Activated naive CD8-positive, alpha-beta T cell treated with anti-CD3 and anti-CD28 coated beads, Interleukin-2, amount 10 ng/mL, durations not matched to agents 7 days and 5 days (primary cell): Measurements from ENCODE around the gene RNF103. TPM values are rescaled to one million over a fixed set of nuclear protein-coding genes. Genes with fewer than 3 reads are reported as not detected.
"Not testable (repeated sequence)": the region's sequence is repeated elsewhere in the genome, so short reads cannot be mapped to it uniquely, and the experiment has no call there.

Experiments
- ATAC-seq: fragments of 150-1000 bp; cut with Tn5 transposase; one replicate; pipeline ENCODE4 v1.10.0; 2021; ENCODE audit warnings: low read depth, moderate library complexity
- POLR2A ChIA-PET: fragments of 350-600 bp; sonication (Branson Sonifier 250); formaldehyde crosslinking; loops from one replicate; lab custom pipeline; 2021; ENCODE audit warnings: antibody characterized with exemption; lab: Charles Lee
- DNase-seq: peaks from one replicate; pipeline ENCODE4 v3.0.0; 2021
- H3K27ac Mint-ChIP-seq: one replicate; pipeline ENCODE4 v1.8.0; 2022; ENCODE audit warnings: mild to moderate bottlenecking, mixed read lengths
- H3K27me3 Mint-ChIP-seq: one replicate; pipeline ENCODE4 v1.8.0; 2022; ENCODE audit warnings: mild to moderate bottlenecking, moderate library complexity, mixed read lengths
- H3K36me3 Mint-ChIP-seq: one replicate; pipeline ENCODE4 v1.8.0; 2021; ENCODE audit warnings: mild to moderate bottlenecking, mixed read lengths
- H3K4me1 Mint-ChIP-seq: one replicate; pipeline ENCODE4 v1.8.0; 2021; ENCODE audit warnings: mixed read lengths
- H3K4me3 Mint-ChIP-seq: one replicate; pipeline ENCODE4 v1.8.0; 2022; ENCODE audit warnings: mild to moderate bottlenecking, moderate library complexity, mixed read lengths
- H3K9me3 Mint-ChIP-seq: one replicate; pipeline ENCODE4 v1.8.0; 2021; ENCODE audit warnings: mixed read lengths
- total RNA-seq, 2 experiments: library from RNA; stranded (reverse); gene quantifications; one replicate each; pipeline ENCODE4 v1.2.3, GENCODE V29; 2021

The RNF103 gene
- total RNA-seq, 2 experiments from 2014 or later, result 20.1 to 20.9 TPM

- no peak for ATAC-seq
- no peak for DNase-seq
- POLR2A ChIA-PET, result no interaction called here
- peaks cover 29% of the 10 kb centered on the region for H3K4me1 Mint-ChIP-seq
- H3K27me3 Mint-ChIP-seq, result no peaks in the 10 kb centered on the region
- no peaks in the 10 kb centered on the region for H3K9me3 Mint-ChIP-seq
- H3K36me3 Mint-ChIP-seq, result peaks cover 44% of the 10 kb centered on the region
- H3K4me3 Mint-ChIP-seq, result no peak overlapping the region
- no peak overlapping the region for H3K27ac Mint-ChIP-seq
Measured at GRCh38 chr2:86617738-86618137, 5.9 kb downstream of the RNF103 start.

- no peaks in the 10 kb centered on the region for H3K9me3 Mint-ChIP-seq
- H3K27me3 Mint-ChIP-seq, result no peaks in the 10 kb centered on the region
- POLR2A ChIA-PET, result no interaction called here
- no peak overlapping the region for H3K4me3 Mint-ChIP-seq
- H3K27ac Mint-ChIP-seq, result no peak overlapping the region
- H3K36me3 Mint-ChIP-seq, result peaks cover 44% of the 10 kb centered on the region
- H3K4me1 Mint-ChIP-seq, result peaks cover 25% of the 10 kb centered on the region
- no peak for ATAC-seq
- no peak for DNase-seq
Measured at GRCh38 chr2:86617153-86617552, 6.5 kb downstream of the RNF103 start.

GRCh38 chr2:86616502-86616901 is 7.2 kb downstream of the RNF103 start:
- no peak overlapping the region for H3K27ac Mint-ChIP-seq
- DNase-seq, result no peak
- POLR2A ChIA-PET, result no interaction called here
- H3K4me1 Mint-ChIP-seq, result peaks cover 25% of the 10 kb centered on the region
- peaks cover 47% of the 10 kb centered on the region for H3K36me3 Mint-ChIP-seq
- no peak for ATAC-seq
- no peaks in the 10 kb centered on the region for H3K27me3 Mint-ChIP-seq
- no peaks in the 10 kb centered on the region for H3K9me3 Mint-ChIP-seq
- no peak overlapping the region for H3K4me3 Mint-ChIP-seq

- Mint-ChIP-seq H3K9me3 (no peaks in the 10 kb centered on the region), H3K27me3 (no peaks in the 10 kb centered on the region), H3K4me1 (peaks cover 26% of the 10 kb centered on the region), H3K36me3 (peaks cover 56% of the 10 kb centered on the region), H3K4me3 (no peak overlapping the region), H3K27ac (no peak overlapping the region)
- DNase-seq (no peak), ATAC-seq (no peak)
- POLR2A ChIA-PET, result interaction anchor here (1.0 kb wide), 1 partner anchor 13 kb away, joined by 7 read pairs; no protein-coding TSS in a partner anchor
Measured at GRCh38 chr2:86615596-86615995, 8.1 kb downstream of the RNF103 start.

GRCh38 chr2:86613515-86613914 is 10.2 kb downstream of the RNF103 start:
- Mint-ChIP-seq H3K36me3 (peaks cover 54% of the 10 kb centered on the region), H3K4me3 (no peak overlapping the region), H3K27me3 (no peaks in the 10 kb centered on the region), H3K9me3 (no peaks in the 10 kb centered on the region), H3K4me1 (peaks cover 21% of the 10 kb centered on the region), H3K27ac (no peak overlapping the region)
- ATAC-seq (no peak), DNase-seq (no peak)
- POLR2A ChIA-PET, result no interaction called here

- H3K9me3 Mint-ChIP-seq, result no peaks in the 10 kb centered on the region
- H3K36me3 Mint-ChIP-seq, result peaks cover 46% of the 10 kb centered on the region
- DNase-seq (no peak), ATAC-seq (no peak)
- no peak overlapping the region for H3K4me3 Mint-ChIP-seq
- no peaks in the 10 kb centered on the region for H3K27me3 Mint-ChIP-seq
- peaks cover 15% of the 10 kb centered on the region for H3K4me1 Mint-ChIP-seq
- H3K27ac Mint-ChIP-seq, result peak overlapping the region; percentile 7
- POLR2A ChIA-PET, result interaction anchor here (0.7 kb wide), 1 partner anchor 250 kb away, joined by 4 read pairs; no protein-coding TSS in a partner anchor
Measured at GRCh38 chr2:86610871-86611270, 12.8 kb downstream of the RNF103 start.

GRCh38 chr2:86608832-86609410 is 14.7 kb downstream of the RNF103 start:
- Mint-ChIP-seq H3K27me3 (no peaks in the 10 kb centered on the region), H3K4me3 (no peak overlapping the region), H3K27ac (no peak overlapping the region), H3K9me3 (no peaks in the 10 kb centered on the region), H3K4me1 (peaks cover 19% of the 10 kb centered on the region), H3K36me3 (peaks cover 52% of the 10 kb centered on the region)
- POLR2A ChIA-PET, result interaction anchor here (1.3 kb wide), 1 partner anchor 13 kb away, joined by 4 read pairs; no protein-coding TSS in a partner anchor
- DNase-seq (no peak), ATAC-seq (no peak)

- Mint-ChIP-seq H3K4me3 (no peak overlapping the region), H3K27ac (no peak overlapping the region), H3K4me1 (peaks cover 8% of the 10 kb centered on the region), H3K27me3 (no peaks in the 10 kb centered on the region), H3K9me3 (peaks cover 1% of the 10 kb centered on the region), H3K36me3 (peaks cover 31% of the 10 kb centered on the region)
- ATAC-seq, result no peak
- DNase-seq, result no peak
- POLR2A ChIA-PET, result no interaction called here
Measured at GRCh38 chr2:86603905-86604304, 19.8 kb downstream of the RNF103 start.

- peaks cover 1% of the 10 kb centered on the region for H3K9me3 Mint-ChIP-seq
- no peak overlapping the region for H3K27ac Mint-ChIP-seq
- peaks cover 8% of the 10 kb centered on the region for H3K36me3 Mint-ChIP-seq
- DNase-seq (no peak), ATAC-seq (no peak)
- H3K27me3 Mint-ChIP-seq, result no peaks in the 10 kb centered on the region
- no peak overlapping the region for H3K4me3 Mint-ChIP-seq
- POLR2A ChIA-PET, result no interaction called here
- peaks cover 4% of the 10 kb centered on the region for H3K4me1 Mint-ChIP-seq
Measured at GRCh38 chr2:86598966-86599365, 24.7 kb downstream of the RNF103 start.

- Mint-ChIP-seq H3K27me3 (peaks cover 8% of the 10 kb centered on the region), H3K4me3 (no peak overlapping the region), H3K4me1 (no peaks in the 10 kb centered on the region), H3K36me3 (no peaks in the 10 kb centered on the region), H3K9me3 (peaks cover 1% of the 10 kb centered on the region), H3K27ac (no peak overlapping the region)
- ATAC-seq (no peak), DNase-seq (no peak)
- POLR2A ChIA-PET, result no interaction called here
Measured at GRCh38 chr2:86596118-86596517, 27.5 kb downstream of the RNF103 start.

- Mint-ChIP-seq H3K27me3 (peaks cover 15% of the 10 kb centered on the region), H3K27ac (no peak overlapping the region), H3K4me1 (no peaks in the 10 kb centered on the region), H3K9me3 (peaks cover 6% of the 10 kb centered on the region), H3K36me3 (no peaks in the 10 kb centered on the region), H3K4me3 (no peak overlapping the region)
- no peak for DNase-seq
- POLR2A ChIA-PET, result no interaction called here
- no peak for ATAC-seq
Measured at GRCh38 chr2:86593266-86593665, 30.4 kb downstream of the RNF103 start.

GRCh38 chr2:86592547-86593230 is 31.0 kb downstream of the RNF103 start:
- peaks cover 6% of the 10 kb centered on the region for H3K9me3 Mint-ChIP-seq
- ATAC-seq (no peak), DNase-seq (no peak)
- no peak overlapping the region for H3K4me3 Mint-ChIP-seq
- no peak overlapping the region for H3K27ac Mint-ChIP-seq
- no peaks in the 10 kb centered on the region for H3K36me3 Mint-ChIP-seq
- no peaks in the 10 kb centered on the region for H3K4me1 Mint-ChIP-seq
- POLR2A ChIA-PET, result no interaction called here
- H3K27me3 Mint-ChIP-seq, result peaks cover 15% of the 10 kb centered on the region

- peaks cover 15% of the 10 kb centered on the region for H3K27me3 Mint-ChIP-seq
- DNase-seq, H3K36me3 Mint-ChIP-seq, POLR2A ChIA-PET, H3K4me1 Mint-ChIP-seq, ATAC-seq, H3K9me3 Mint-ChIP-seq, H3K4me3 Mint-ChIP-seq, H3K27ac Mint-ChIP-seq: not testable (repeated sequence)
Measured at GRCh38 chr2:86589701-86590100, 34.0 kb downstream of the RNF103 start.
